K562 (cell line): ENCODE measurements around the gene SCRN2. TPM values are rescaled to one million over a fixed set of nuclear protein-coding genes. Genes with fewer than 3 reads are reported as not detected.

Experiments used
- ATAC-seq: fragments of 200-7000 bp; cut with Tn5 transposase; 3 replicates; pipeline ENCODE4 v1.9.1; 2020; ENCODE audit warnings: moderate library complexity
- BruUV-seq: library from RNA; stranded (reverse); fragments of 400-500 nt; replicated peaks from 2 replicates; lab custom pipeline; 2021; lab: Mats Ljungman, UMichigan
- CTCF ChIA-PET: fragments of 300-600 bp; formaldehyde crosslinking; extraction: SDS; loops from one replicate; lab custom pipeline; 2021; ENCODE audit warnings: low intra/inter-chr PET ratio; lab: Yijun Ruan, JAX
- POLR2A ChIA-PET: fragments of 300-600, 350-650 bp; sonication (Branson Sonifier 250); formaldehyde crosslinking; extraction: SDS; loops from one replicate; lab custom pipeline; 2021; ENCODE audit warnings: antibody characterized with exemption, inconsistent platforms; lab: Yijun Ruan, JAX
- DNase-seq, 4 experiments: peaks; one replicate each; pipeline versions ENCODE4 v3.0.0 to v3.0.0-alpha.2; 2011 to 2018; ENCODE audit warnings: low spot score in 3 of 4, mixed read lengths in 3 of 4; ENCODE audit errors: extremely low read depth in 1 of 4
- FAIRE-seq: peaks from 2 replicates; lab custom pipeline; 2011; peaks lifted over from hg19 to GRCh38; lab: Jason Lieb, UNC
- H2AFZ ChIP-seq: 2 replicates; pipeline ENCODE4 v1.6.0; 2011; ENCODE audit warnings: low read depth, low read length, control low read depth, inconsistent platforms
- H3K27ac ChIP-seq: fragments of 200-600 bp; 3 replicates; pipeline ENCODE4 v1.8.0; 2011; ENCODE audit warnings: low read depth, mild to moderate bottlenecking, control low read depth, inconsistent platforms, low read length, moderate library complexity, mixed read lengths; ENCODE audit errors: extremely low read depth
- H3K27me3 ChIP-seq, 2 experiments: fragments of 300-600 bp in 1 of 2; 2 replicates in 1 of 2; 3 replicates in 1 of 2; pipeline versions ENCODE4 v1.6.0 to v1.8.0; 2011; ENCODE audit warnings: inconsistent platforms in 2 of 2, low read length in 2 of 2, mild to moderate bottlenecking in 1 of 2, mixed read lengths in 1 of 2, moderate library complexity in 1 of 2; ENCODE audit not compliant: control insufficient read depth in 2 of 2, insufficient read depth in 2 of 2
- H3K36me3 ChIP-seq: fragments of 300-600 bp; 3 replicates; pipeline ENCODE4 v1.8.0; 2011; ENCODE audit warnings: mild to moderate bottlenecking, low read length, inconsistent platforms; ENCODE audit not compliant: control insufficient read depth, insufficient read depth
- H3K4me1 ChIP-seq, 2 experiments: fragments of 200-600 bp in 1 of 2; replicated peaks in 1 of 2; 2 replicates in 1 of 2; 3 replicates in 1 of 2; pipeline versions ENCODE4 v1.5.1 to v1.8.0; 2011; ENCODE audit warnings: inconsistent platforms in 2 of 2, low read length in 2 of 2, mild to moderate bottlenecking in 1 of 2, mixed read lengths in 1 of 2, moderate library complexity in 1 of 2; ENCODE audit not compliant: control insufficient read depth in 2 of 2, insufficient read depth in 2 of 2
- H3K4me2 ChIP-seq: 2 replicates; pipeline ENCODE4 v1.6.1; 2011; ENCODE audit warnings: low read length, control low read depth, inconsistent platforms, mixed read lengths; ENCODE audit not compliant: insufficient read depth
- H3K4me3 ChIP-seq: fragments of 200-600 bp; sonication (generic), shearing (Covaris generic); 2 replicates; pipeline ENCODE4 v1.5.1; 2016; ENCODE audit warnings: control low read depth, inconsistent platforms
- H3K79me2 ChIP-seq: fragments of 200-600 bp; 3 replicates; pipeline ENCODE4 v1.8.0; 2011; ENCODE audit warnings: low read length, inconsistent platforms; ENCODE audit not compliant: control insufficient read depth, insufficient read depth
- H3K9ac ChIP-seq, 2 experiments: 2 replicates each; pipeline versions ENCODE4 v1.6.0 to v1.6.1; 2011; ENCODE audit warnings: low read depth in 2 of 2, low read length in 2 of 2, control low read depth in 1 of 2, inconsistent platforms in 1 of 2, mild to moderate bottlenecking in 1 of 2, mixed read lengths in 1 of 2; ENCODE audit not compliant: insufficient read depth in 1 of 2
- H3K9me1 ChIP-seq: one replicate; pipeline ENCODE4 v1.6.0; 2011; ENCODE audit warnings: inconsistent platforms, mild to moderate bottlenecking, low read length, moderate library complexity; ENCODE audit not compliant: control insufficient read depth, insufficient read depth
- H3K9me3 ChIP-seq: replicated peaks from 2 replicates; pipeline ENCODE4 v1.5.1; 2011; ENCODE audit warnings: low read depth, low read length, inconsistent platforms; ENCODE audit not compliant: control insufficient read depth, insufficient read depth
- H4K20me1 ChIP-seq: replicated peaks from 2 replicates; pipeline ENCODE4 v1.6.1; 2011; ENCODE audit warnings: low read length, inconsistent platforms, mixed read lengths; ENCODE audit not compliant: control insufficient read depth, insufficient read depth
- BRD9 ChIP-seq: fragments of 450-650 bp; IDR thresholded peaks from 2 replicates; pipeline ENCODE4 v1.6.1; 2018; ENCODE audit warnings: low read depth; ENCODE audit not compliant: partially characterized antibody
- CSDE1 ChIP-seq, 2 experiments: fragments of 450-650 bp; IDR thresholded peaks; 2 replicates each; pipeline ENCODE4 v1.6.1; 2016; ENCODE audit warnings: mild to moderate bottlenecking in 1 of 2
- DNMT1 ChIP-seq: fragments of 450-650 bp; IDR thresholded peaks from 2 replicates; pipeline ENCODE4 v1.6.1; 2016; ENCODE audit warnings: antibody characterized with exemption, mild to moderate bottlenecking
- IFI16 ChIP-seq: fragments of 250-450 bp; sonication (Bioruptor Pico); IDR thresholded peaks from 2 replicates; pipeline ENCODE4 v2.1.2; 2022; ENCODE audit warnings: mild to moderate bottlenecking, inconsistent platforms
- NEUROD1 ChIP-seq: fragments of 150-350 bp; IDR thresholded peaks from 2 replicates; pipeline ENCODE4 v1.6.1; 2014; ENCODE audit warnings: borderline replicate concordance, low read length, low read depth; ENCODE audit not compliant: partially characterized antibody
- NR2C1 ChIP-seq, 2 experiments: fragments of 450-650 bp; IDR thresholded peaks; 2 replicates each; pipeline ENCODE4 v1.6.1; 2017; ENCODE audit warnings: mild to moderate bottlenecking in 2 of 2, antibody characterized with exemption in 1 of 2, inconsistent platforms in 1 of 2, missing compliant biosample characterization in 1 of 2, missing genetic modification characterization in 1 of 2
- POLR2AphosphoS2 ChIP-seq: IDR thresholded peaks from 2 replicates; pipeline ENCODE4 v1.6.1; 2012; ENCODE audit warnings: low read length, improper control_type of control experiment
- PURB ChIP-seq: sonication (generic); formaldehyde crosslinking; IDR thresholded peaks from 2 replicates; pipeline ENCODE4 v1.9.0; 2021; ENCODE audit warnings: low read depth, mild to moderate bottlenecking, missing genetic modification reagents
- TRIM28 ChIP-seq: fragments of 450-650 bp; IDR thresholded peaks from 2 replicates; pipeline ENCODE4 v1.6.1; 2017
- ZNF76 ChIP-seq: fragments of 250-450 bp; sonication (Bioruptor Pico); IDR thresholded peaks from 2 replicates; pipeline ENCODE4 v1.4.0; 2020; ENCODE audit warnings: mild to moderate bottlenecking, moderate library complexity, borderline replicate concordance
- ZSCAN32 ChIP-seq: fragments of 450-650 bp; formaldehyde crosslinking; IDR thresholded peaks from 2 replicates; pipeline ENCODE4 v1.4.0; 2020; ENCODE audit warnings: mild to moderate bottlenecking, moderate library complexity
- WGBS: fragments of 100-300 bp; shearing (Covaris generic); methylation state at CpG from one replicate; pipeline ENCODE4 v1.1.6; 2016; ENCODE audit warnings: low coverage, mixed read lengths; ENCODE audit not compliant: insufficient coverage; ENCODE audit errors: missing lambda C conversion rate; 5-methylcytosine and 5-hydroxymethylcytosine counted together
- in situ Hi-C: fragments of 300-500 bp; cut with MboI; formaldehyde crosslinking; loops from 4 replicates; pipeline ENCODE4 v1.15.0; 2018; ENCODE audit warnings: inconsistent platforms, mixed read lengths
- intact Hi-C: fragments of 100-400 bp; cut with micrococcal nuclease; formaldehyde crosslinking; loops from 2 replicates; pipeline ENCODE4 v1.14.2; 2022
- polyA plus RNA-seq, 8 experiments: library from polyadenylated mRNA; depleted of rRNA in 4 of 8; stranded (reverse) in 5 of 8; unstranded in 3 of 8; fragments of >200 nt; fragmentation: Nextera tagmentation in 2 of 8; fragmentation: Illumina TruSeq in 1 of 8; extraction: Ambion mirVana in 2 of 8; extraction: Trizol in 1 of 8; gene quantifications; 2 replicates each; pipeline versions ENCODE4 v1.2.1 to v1.2.3, GENCODE V29; 2011 to 2014; ENCODE audit warnings: inconsistent platforms in 1 of 8, missing spikeins in 1 of 8
- total RNA-seq, 7 experiments: library from RNA; depleted of rRNA in 6 of 7; stranded (reverse); fragments of >200 nt in 6 of 7; fragmentation: Illumina TruSeq in 2 of 7; extraction: Trizol in 2 of 7; gene quantifications; 2 replicates each; pipeline versions ENCODE4 v1.2.1 to v1.2.3, GENCODE V29; 2011 to 2021; ENCODE audit warnings: low replicate concordance in 1 of 7
- TF ChIP-seq, protein P1 (sequence below): fragments of 250-450 bp; sonication (Bioruptor Pico); IDR thresholded peaks from 2 replicates; pipeline ENCODE4 v1.4.0; 2020; ENCODE audit warnings: mild to moderate bottlenecking, moderate library complexity, borderline replicate concordance
- TF ChIP-seq, protein P2 (sequence below): fragments of 250-450 bp; sonication (Bioruptor Pico); IDR thresholded peaks from 2 replicates; pipeline ENCODE4 v1.6.1; 2021; ENCODE audit warnings: mild to moderate bottlenecking

Gene SCRN2
- total and polyA plus RNA-seq, 9 of the 15 experiments (the other 6 are each of a cell fraction or from before 2014, with no cell fraction given): 0.25 to 32.9 (median 13.6) TPM

DNA sequence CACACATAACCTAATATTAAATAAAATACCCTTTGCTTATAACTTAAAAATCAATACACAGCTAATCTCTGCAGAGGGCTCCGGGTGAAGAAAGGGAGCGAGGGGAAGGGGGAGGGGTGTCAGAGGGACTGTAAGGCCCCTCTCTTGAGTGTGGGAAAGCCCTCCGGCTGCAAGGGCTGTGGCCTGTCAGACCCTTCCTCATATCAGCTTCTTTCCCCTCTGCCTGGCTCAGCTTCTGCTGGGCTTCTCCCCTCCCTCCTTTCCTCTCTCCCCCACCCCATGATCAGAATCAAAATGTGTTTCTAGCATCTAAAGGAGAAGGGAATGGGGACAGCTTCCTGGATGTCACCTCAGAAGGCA lies 4.6 kb upstream of the SCRN2 start:
- H3K27me3 ChIP-seq: no peaks in the 10 kb centered on the region
- POLR2A ChIA-PET: interaction anchor here (0.5 to 1.7 kb wide), 7 partner anchors 9 to 50 kb away, joined by 3 to 12 read pairs (median 3); no protein-coding TSS in a partner anchor
- no peak overlapping the region for H3K27ac ChIP-seq

More for the DNA sequence above, 4.6 kb upstream of the SCRN2 start:
- Histone ChIP-seq H3K79me2 (peaks cover 20% of the 10 kb centered on the region), H3K9ac (no peak overlapping the region), H4K20me1 (no peaks in the 10 kb centered on the region), H3K9me1 (no peaks in the 10 kb centered on the region), H3K4me1 (peaks cover 40 to 56% of the 10 kb centered on the region in 2 experiments), H3K36me3 (no peaks in the 10 kb centered on the region; the same call in 2 of the 3 replicates), H3K9me3 (no peaks in the 10 kb centered on the region), H2AFZ (no peak overlapping the region), H3K4me3 (no peak overlapping the region), H3K4me2 (no peak overlapping the region)
- TF ChIP-seq BRD9 (no peak), NR2C1 (IDR thresholded peaks at IDR 0.05) (no peak), NR2C1 (tag; IDR thresholded peaks at IDR 0.05) (no peak), TRIM28 (no peak), ZSCAN32 (CRISPR knock-in tag) (no peak), DNMT1 (no peak), ZNF76 (CRISPR knock-in tag) (no peak), PURB (CRISPR knock-in tag) (no peak), NEUROD1 (no peak), POLR2AphosphoS2 (no peak), IFI16 (CRISPR knock-in tag) (no peak), CSDE1 (IDR thresholded peaks at IDR 0.05) (no peak)
- TF ChIP-seq, protein P1, sequence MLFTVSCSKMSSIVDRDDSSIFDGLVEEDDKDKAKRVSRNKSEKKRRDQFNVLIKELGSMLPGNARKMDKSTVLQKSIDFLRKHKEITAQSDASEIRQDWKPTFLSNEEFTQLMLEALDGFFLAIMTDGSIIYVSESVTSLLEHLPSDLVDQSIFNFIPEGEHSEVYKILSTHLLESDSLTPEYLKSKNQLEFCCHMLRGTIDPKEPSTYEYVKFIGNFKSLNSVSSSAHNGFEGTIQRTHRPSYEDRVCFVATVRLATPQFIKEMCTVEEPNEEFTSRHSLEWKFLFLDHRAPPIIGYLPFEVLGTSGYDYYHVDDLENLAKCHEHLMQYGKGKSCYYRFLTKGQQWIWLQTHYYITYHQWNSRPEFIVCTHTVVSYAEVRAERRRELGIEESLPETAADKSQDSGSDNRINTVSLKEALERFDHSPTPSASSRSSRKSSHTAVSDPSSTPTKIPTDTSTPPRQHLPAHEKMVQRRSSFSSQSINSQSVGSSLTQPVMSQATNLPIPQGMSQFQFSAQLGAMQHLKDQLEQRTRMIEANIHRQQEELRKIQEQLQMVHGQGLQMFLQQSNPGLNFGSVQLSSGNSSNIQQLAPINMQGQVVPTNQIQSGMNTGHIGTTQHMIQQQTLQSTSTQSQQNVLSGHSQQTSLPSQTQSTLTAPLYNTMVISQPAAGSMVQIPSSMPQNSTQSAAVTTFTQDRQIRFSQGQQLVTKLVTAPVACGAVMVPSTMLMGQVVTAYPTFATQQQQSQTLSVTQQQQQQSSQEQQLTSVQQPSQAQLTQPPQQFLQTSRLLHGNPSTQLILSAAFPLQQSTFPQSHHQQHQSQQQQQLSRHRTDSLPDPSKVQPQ: no peak
- TF ChIP-seq, protein P2, sequence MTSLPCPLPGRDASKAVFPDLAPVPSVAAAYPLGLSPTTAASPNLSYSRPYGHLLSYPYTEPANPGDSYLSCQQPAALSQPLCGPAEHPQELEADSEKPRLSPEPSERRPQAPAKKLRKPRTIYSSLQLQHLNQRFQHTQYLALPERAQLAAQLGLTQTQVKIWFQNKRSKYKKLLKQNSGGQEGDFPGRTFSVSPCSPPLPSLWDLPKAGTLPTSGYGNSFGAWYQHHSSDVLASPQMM (CRISPR knock-in tag): no peak
- FAIRE-seq (no peak), ATAC-seq (no peak), DNase-seq (no peak)
- no TSS peak for BruUV-seq
- intact Hi-C loops (loop anchor here (10.0 kb wide), 1 partner anchor 289 kb away; no protein-coding TSS in a partner anchor), in situ Hi-C loops (no loop called here)
- WGBS: 44% methylated on average over 3 of the region's 3 CpGs
- CTCF ChIA-PET: interaction anchor here (0.7 to 5.9 kb wide), 2 partner anchors 44 to 228 kb away, joined by 3 to 171 read pairs; no protein-coding TSS in a partner anchor
